PFSK-1 (cell line): ENCODE data around the gene KRT10.

Experiments
- FOXP2 ChIP-seq: optimal IDR thresholded peaks from 2 replicates; pipeline ENCODE3; 2011; ENCODE audit warnings: borderline replicate concordance, control low read depth, inconsistent platforms; ENCODE audit not compliant: insufficient read depth; ENCODE audit errors: extremely low read length, extremely low read depth
- POLR2AphosphoS5 ChIP-seq: IDR thresholded peaks from 2 replicates; pipeline ENCODE4 v1.6.1; 2012; ENCODE audit warnings: low read depth, mild to moderate bottlenecking, control low read depth, low read length, moderate library complexity
- REST ChIP-seq, 2 experiments: IDR thresholded peaks; 2 replicates each; pipeline versions ENCODE4 v1.6.1 to v1.8.0; 2011 to 2012; ENCODE audit warnings: low read depth in 2 of 2, low read length in 2 of 2, control low read depth in 1 of 2, inconsistent platforms in 1 of 2, mild to moderate bottlenecking in 1 of 2, moderate library complexity in 1 of 2; ENCODE audit not compliant: insufficient read depth in 1 of 2
- SIN3A ChIP-seq: IDR thresholded peaks from 2 replicates; pipeline ENCODE4 v1.6.1; 2012; ENCODE audit warnings: mild to moderate bottlenecking, low read length, moderate library complexity, borderline replicate concordance; ENCODE audit not compliant: insufficient read depth
- TAF1 ChIP-seq: IDR thresholded peaks from 2 replicates; pipeline ENCODE4 v1.6.1; 2012; ENCODE audit warnings: low read length, control low read depth, borderline replicate concordance; ENCODE audit not compliant: insufficient read depth

KRT10 gene

DNA sequence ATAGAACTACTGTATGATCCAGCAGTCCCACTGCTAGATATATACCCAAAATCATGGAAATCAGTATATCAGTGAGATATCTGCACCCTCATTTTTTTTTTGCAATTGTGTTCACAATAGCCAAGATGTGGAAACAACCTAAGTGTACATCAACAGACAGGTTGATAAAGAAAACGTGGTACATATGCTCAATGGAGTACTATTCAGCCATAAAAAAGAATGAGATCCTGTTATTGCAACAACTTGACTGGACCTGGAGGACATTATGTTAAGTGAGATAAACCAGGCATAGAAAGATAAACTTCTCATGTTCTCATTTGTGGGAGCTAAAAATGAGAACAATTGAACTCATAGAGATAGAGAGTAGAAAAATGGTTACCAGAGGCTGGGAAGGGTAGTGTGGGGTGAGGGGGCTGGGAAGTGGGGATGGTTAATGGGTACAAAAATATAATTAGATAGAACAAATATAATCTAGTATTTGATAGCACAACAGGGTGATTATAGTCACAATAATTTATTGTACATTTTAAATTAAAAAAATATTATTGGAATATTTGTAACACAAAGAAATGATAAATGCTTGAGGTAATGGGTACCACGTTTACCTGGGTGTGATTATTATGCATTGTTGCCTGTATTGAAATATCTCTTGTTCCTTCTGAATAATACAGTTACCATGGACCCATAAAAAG, 7.8 kb upstream of the KRT10 start:
- TF ChIP-seq POLR2AphosphoS5 (no peak), TAF1 (no peak), SIN3A (no peak), FOXP2 (no peak), REST (IDR thresholded peaks at IDR 0.05; ENCODE audit: insufficient read depth in 1 of 2, low read depth in 2 of 2, low read length in 2 of 2) (no peak)

DNA sequence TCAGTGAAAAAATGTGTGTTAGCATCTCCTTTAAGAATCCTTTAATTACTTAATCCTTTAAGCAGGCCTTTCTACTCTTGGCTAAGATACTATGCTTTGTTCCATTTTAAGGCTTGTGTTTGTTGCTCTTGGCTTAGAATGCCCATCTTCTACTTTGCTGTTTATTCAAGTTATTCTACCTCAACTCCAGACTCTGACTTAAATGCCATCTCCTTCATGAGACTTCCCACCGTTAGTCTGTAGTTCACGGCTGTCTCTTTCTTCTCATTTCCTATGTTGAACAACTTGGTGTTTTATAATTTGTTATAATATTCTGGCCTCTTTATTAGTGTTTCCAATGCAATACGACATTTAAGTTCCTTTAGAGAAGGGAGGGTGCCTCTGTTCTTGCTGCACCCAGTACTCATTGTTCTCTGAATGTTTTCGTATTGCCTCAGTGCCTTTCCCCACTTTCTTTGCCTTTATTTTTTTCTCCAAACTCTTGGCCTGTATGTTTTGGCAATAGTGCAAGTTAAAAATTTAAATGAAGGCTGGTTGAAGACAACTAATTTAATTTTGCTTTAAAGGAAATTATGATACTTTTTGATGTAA, 6.1 kb upstream of the KRT10 start:
- TF ChIP-seq FOXP2 (no peak), TAF1 (no peak), SIN3A (no peak), POLR2AphosphoS5 (no peak), REST (IDR thresholded peaks at IDR 0.05; ENCODE audit: insufficient read depth in 1 of 2, low read depth in 2 of 2, low read length in 2 of 2) (no peak)

DNA sequence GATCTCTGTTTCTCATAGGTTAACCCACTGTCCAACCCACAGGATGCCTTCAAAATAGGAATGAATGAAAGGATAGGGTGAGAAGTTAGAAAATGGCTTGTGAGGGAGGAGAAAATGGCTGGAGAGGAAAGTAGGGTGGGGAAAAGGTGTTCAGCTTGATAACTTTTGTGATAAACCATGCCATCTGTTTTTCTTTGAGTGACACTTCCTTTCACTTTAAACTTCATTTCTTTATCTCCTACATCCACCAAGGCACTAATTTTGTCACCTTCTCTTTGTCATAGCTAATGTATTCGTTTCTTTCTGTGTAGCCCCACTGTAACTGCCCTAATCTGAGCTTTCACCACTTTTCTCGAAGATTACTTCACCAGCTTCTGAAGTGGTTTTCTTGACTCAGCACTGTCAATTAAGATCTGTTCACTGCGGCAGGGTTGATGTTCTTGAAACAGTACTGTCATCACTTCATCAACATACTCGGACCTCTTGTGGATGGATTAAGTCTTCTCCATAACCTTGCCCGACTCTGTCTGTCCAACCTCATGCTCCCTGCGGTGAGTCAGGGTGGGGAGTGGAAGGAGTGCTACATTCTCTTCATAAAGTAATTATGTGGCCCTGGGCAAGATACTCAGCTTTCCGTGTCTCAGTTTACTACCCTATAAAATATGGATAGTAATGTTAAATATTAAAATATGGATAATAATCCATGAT, 5.5 kb upstream of the KRT10 start:
- TF ChIP-seq POLR2AphosphoS5 (no peak), TAF1 (no peak; the same call in 1 of the 2 replicates), REST (IDR thresholded peaks at IDR 0.05; ENCODE audit: insufficient read depth in 1 of 2, low read depth in 2 of 2, low read length in 2 of 2) (no peak), FOXP2 (no peak), SIN3A (no peak; the same call in 1 of the 2 replicates)

DNA sequence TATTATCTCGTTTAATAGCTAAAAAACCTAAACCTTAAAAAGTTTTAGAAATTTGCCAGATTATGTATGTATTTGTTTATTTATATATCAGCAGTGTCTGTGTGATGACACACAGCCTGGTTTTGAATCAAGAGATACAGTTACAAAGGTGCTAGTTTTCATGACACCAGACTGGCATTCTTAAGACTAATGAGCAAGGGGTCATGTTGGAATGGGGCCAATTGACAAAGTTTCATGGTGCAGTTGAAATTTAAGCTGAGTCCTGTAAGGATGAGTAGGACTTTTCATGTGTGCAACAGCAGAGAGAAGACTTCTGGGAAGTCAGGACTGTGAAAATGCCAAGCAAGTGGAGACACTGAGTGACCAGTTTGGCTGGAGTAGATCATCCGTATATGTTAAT, 3.2 kb upstream of the KRT10 start:
- TF ChIP-seq FOXP2 = no peak
- TF ChIP-seq POLR2AphosphoS5 = no peak
- no peak for TF ChIP-seq SIN3A
- TF ChIP-seq TAF1 = no peak
- no peak for TF ChIP-seq REST (IDR thresholded peaks at IDR 0.05; ENCODE audit: insufficient read depth in 1 of 2, low read depth in 2 of 2, low read length in 2 of 2)
